H9 (cell line): ENCODE results near the gene ENOX2. TPM values are rescaled to one million over a fixed set of nuclear protein-coding genes. Genes with fewer than 3 reads are reported as not detected.

Experiments used
- DNase-seq: peaks from one replicate; pipeline ENCODE4 v3.0.0-alpha.2; 2017
- H2AFZ ChIP-seq: one replicate; pipeline ENCODE4 v1.6.1; 2013; ENCODE audit warnings: mild to moderate bottlenecking, low read length, control low read depth, moderate library complexity
- H2AK5ac ChIP-seq: 2 replicates; pipeline ENCODE4 v1.6.1; 2013; ENCODE audit warnings: low read length, control low read depth, mixed read lengths; ENCODE audit not compliant: insufficient read length
- H2BK120ac ChIP-seq: one replicate; pipeline ENCODE4 v1.6.1; 2013; ENCODE audit warnings: low read depth, mild to moderate bottlenecking, low read length, control low read depth, inconsistent platforms; ENCODE audit not compliant: poor library complexity, severe bottlenecking
- H2BK12ac ChIP-seq: 2 replicates; pipeline ENCODE4 v1.6.1; 2013; ENCODE audit warnings: low read length, control low read depth, mixed read lengths, low read depth; ENCODE audit not compliant: insufficient read length
- H2BK15ac ChIP-seq: 2 replicates; pipeline ENCODE4 v1.6.1; 2013; ENCODE audit warnings: low read depth, low read length, control low read depth
- H2BK20ac ChIP-seq: one replicate; pipeline ENCODE4 v1.6.1; 2013; ENCODE audit warnings: low read depth, mild to moderate bottlenecking, low read length, control low read depth, inconsistent platforms; ENCODE audit not compliant: poor library complexity, severe bottlenecking
- H2BK5ac ChIP-seq: 2 replicates; pipeline ENCODE4 v1.6.1; 2013; ENCODE audit warnings: low read length, control low read depth, mixed read lengths; ENCODE audit not compliant: insufficient read length
- H3K14ac ChIP-seq: 2 replicates; pipeline ENCODE4 v1.6.1; 2013; ENCODE audit warnings: low read length, control low read depth; ENCODE audit not compliant: insufficient read depth
- H3K18ac ChIP-seq: 2 replicates; pipeline ENCODE4 v1.6.1; 2013; ENCODE audit warnings: low read depth, mild to moderate bottlenecking, mixed read lengths, low read length, control low read depth; ENCODE audit not compliant: insufficient read length
- H3K23ac ChIP-seq: 2 replicates; pipeline ENCODE4 v1.6.1; 2013; ENCODE audit warnings: low read length, control low read depth, mixed read lengths, low read depth; ENCODE audit not compliant: insufficient read length
- H3K23me2 ChIP-seq: 2 replicates; pipeline ENCODE4 v1.6.1; 2013; ENCODE audit warnings: low read depth, mild to moderate bottlenecking, mixed read lengths, low read length, control low read depth; ENCODE audit not compliant: insufficient read length, poor library complexity, severe bottlenecking
- H3K27ac ChIP-seq: 2 replicates; pipeline ENCODE4 v1.5.1; 2013; ENCODE audit warnings: low read length, control low read depth, mixed read lengths, low read depth; ENCODE audit not compliant: insufficient read length
- H3K27me3 ChIP-seq: 2 replicates; pipeline ENCODE4 v1.6.1; 2013; ENCODE audit warnings: low read length, control low read depth, inconsistent platforms; ENCODE audit not compliant: insufficient read depth
- H3K4ac ChIP-seq: 2 replicates; pipeline ENCODE4 v1.6.1; 2013; ENCODE audit warnings: low read depth, mild to moderate bottlenecking, control low read depth, inconsistent platforms, low read length, moderate library complexity
- H3K4me1 ChIP-seq: 2 replicates; pipeline ENCODE4 v1.6.1; 2013; ENCODE audit warnings: low read length, control low read depth, inconsistent platforms; ENCODE audit not compliant: insufficient read depth
- H3K4me2 ChIP-seq: 2 replicates; pipeline ENCODE4 v1.6.1; 2013; ENCODE audit warnings: low read length, control low read depth, mixed read lengths; ENCODE audit not compliant: insufficient read length, insufficient read depth
- H3K56ac ChIP-seq: 2 replicates; pipeline ENCODE4 v1.6.1; 2013; ENCODE audit warnings: low read depth, mild to moderate bottlenecking, mixed read lengths, low read length, control low read depth; ENCODE audit not compliant: insufficient read length
- H3K79me1 ChIP-seq: 2 replicates; pipeline ENCODE4 v1.6.1; 2013; ENCODE audit warnings: low read depth, mild to moderate bottlenecking, moderate library complexity, low read length, control low read depth, inconsistent platforms; ENCODE audit not compliant: insufficient read depth, poor library complexity, severe bottlenecking
- H3K79me2 ChIP-seq: 2 replicates; pipeline ENCODE4 v1.6.1; 2013; ENCODE audit warnings: low read length, control low read depth, inconsistent platforms; ENCODE audit not compliant: insufficient read depth
- H3K9ac ChIP-seq: 2 replicates; pipeline ENCODE4 v1.6.1; 2013; ENCODE audit warnings: low read length, control low read depth, mixed read lengths; ENCODE audit not compliant: insufficient read length; ENCODE audit errors: extremely low read depth
- H3K9me3 ChIP-seq: one replicate; pipeline ENCODE4 v1.6.1; 2013; ENCODE audit warnings: low read depth, low read length, inconsistent platforms; ENCODE audit not compliant: control insufficient read depth
- H3T11ph ChIP-seq: one replicate; pipeline ENCODE4 v1.6.1; 2013; ENCODE audit warnings: mild to moderate bottlenecking, low read length, control low read depth, inconsistent platforms
- H4K20me1 ChIP-seq: one replicate; pipeline ENCODE4 v1.6.1; 2013; ENCODE audit not compliant: control insufficient read depth, insufficient read length, insufficient read depth
- H4K5ac ChIP-seq: 2 replicates; pipeline ENCODE4 v1.6.1; 2013; ENCODE audit warnings: low read depth, mild to moderate bottlenecking, mixed read lengths, low read length, control low read depth; ENCODE audit not compliant: insufficient read length
- H4K8ac ChIP-seq: replicated peaks from 2 replicates; pipeline ENCODE4 v1.6.1; 2013; ENCODE audit warnings: low read length, control low read depth, mixed read lengths, low read depth; ENCODE audit not compliant: insufficient read length
- H4K91ac ChIP-seq: 2 replicates; pipeline ENCODE4 v1.6.1; 2013; ENCODE audit warnings: low read depth, mild to moderate bottlenecking, moderate library complexity, mixed read lengths, low read length, control low read depth; ENCODE audit not compliant: insufficient read length
- H3K27ac Mint-ChIP-seq, 3 experiments: 2 replicates in 2 of 3; 3 replicates in 1 of 3; pipeline ENCODE4 v1.8.0; 2020 to 2021; ENCODE audit warnings: mixed read lengths in 3 of 3, mild to moderate bottlenecking in 1 of 3, moderate library complexity in 1 of 3
- H3K27me3 Mint-ChIP-seq: 2 replicates; pipeline ENCODE4 v1.8.0; 2021; ENCODE audit warnings: low read depth, mild to moderate bottlenecking, moderate library complexity, mixed read lengths
- H3K36me3 Mint-ChIP-seq, 3 experiments: 2 replicates in 2 of 3; 3 replicates in 1 of 3; pipeline ENCODE4 v1.8.0; 2020 to 2021; ENCODE audit warnings: low read depth in 3 of 3, mixed read lengths in 3 of 3; ENCODE audit not compliant: insufficient read depth in 1 of 3
- H3K4me1 Mint-ChIP-seq, 2 experiments: 2 replicates each; pipeline ENCODE4 v1.8.0; 2020; ENCODE audit warnings: mixed read lengths in 2 of 2
- H3K4me3 Mint-ChIP-seq, 2 experiments: 2 replicates in 1 of 2; 3 replicates in 1 of 2; pipeline ENCODE4 v1.8.0; 2020 to 2021; ENCODE audit warnings: mild to moderate bottlenecking in 2 of 2, mixed read lengths in 2 of 2, moderate library complexity in 1 of 2
- H3K9me3 Mint-ChIP-seq, 2 experiments: 2 replicates in 1 of 2; 3 replicates in 1 of 2; pipeline ENCODE4 v1.8.0; 2020; ENCODE audit warnings: mild to moderate bottlenecking in 2 of 2, mixed read lengths in 2 of 2, moderate library complexity in 1 of 2
- WGBS: extraction: QIAGEN DNeasy Blood & Tissue Kit; methylation state at CpG from one replicate; pipeline ENCODE4 v1.1.7; 2013; ENCODE audit warnings: missing lambda C conversion rate, low lambda C conversion rate, mixed read lengths; ENCODE audit not compliant: insufficient read length; ENCODE audit errors: extremely low coverage; 5-methylcytosine and 5-hydroxymethylcytosine counted together
- total RNA-seq: library from RNA; stranded (reverse); gene quantifications from 2 replicates; pipeline ENCODE4 v1.2.1, GENCODE V29; 2021
- TF ChIP-seq, protein P1 (sequence below): fragments of 200-600 bp; sonication (generic); conservative IDR thresholded peaks from 3 replicates; pipeline ENCODE4 v1.8.0; 2021; ENCODE audit warnings: antibody characterized with exemption, mild to moderate bottlenecking

ENOX2 gene
- total RNA-seq, 1 experiment from 2014 or later = 17.7 TPM

DNA sequence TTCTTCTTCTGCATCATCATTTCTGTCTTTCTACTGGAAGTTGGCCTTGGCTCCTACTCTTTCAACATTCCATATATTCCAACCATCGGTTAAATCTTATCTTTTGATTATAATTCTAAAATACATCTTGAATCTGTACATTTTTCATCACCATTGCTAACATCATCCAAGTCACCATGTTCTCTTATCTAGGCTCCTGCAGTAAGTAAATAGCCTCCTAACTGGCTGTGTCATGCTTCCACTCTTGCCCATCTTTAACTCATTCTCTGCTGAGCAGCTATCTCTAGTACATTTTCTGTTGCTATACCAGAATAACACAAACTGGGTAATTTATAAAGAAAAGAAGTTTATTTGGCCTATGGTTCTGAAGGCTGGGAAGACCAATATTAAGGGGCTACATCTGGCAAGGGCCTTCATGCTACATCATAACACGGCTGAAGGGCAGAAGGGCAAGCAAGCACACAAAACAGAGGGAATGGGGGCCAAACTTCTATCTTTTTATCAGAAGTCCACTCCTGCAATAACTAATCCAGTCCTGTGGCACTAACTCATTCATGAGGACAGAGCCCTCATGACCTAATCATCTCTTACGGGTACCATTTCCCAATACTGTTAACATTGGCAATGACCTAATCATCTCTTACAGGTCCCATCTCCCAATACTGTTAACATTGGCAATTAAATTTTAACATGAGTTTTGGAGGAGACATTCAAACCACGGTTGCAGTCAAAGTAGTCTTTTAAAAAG, 72.2 kb downstream of the ENOX2 start:
- TF ChIP-seq, protein P1, sequence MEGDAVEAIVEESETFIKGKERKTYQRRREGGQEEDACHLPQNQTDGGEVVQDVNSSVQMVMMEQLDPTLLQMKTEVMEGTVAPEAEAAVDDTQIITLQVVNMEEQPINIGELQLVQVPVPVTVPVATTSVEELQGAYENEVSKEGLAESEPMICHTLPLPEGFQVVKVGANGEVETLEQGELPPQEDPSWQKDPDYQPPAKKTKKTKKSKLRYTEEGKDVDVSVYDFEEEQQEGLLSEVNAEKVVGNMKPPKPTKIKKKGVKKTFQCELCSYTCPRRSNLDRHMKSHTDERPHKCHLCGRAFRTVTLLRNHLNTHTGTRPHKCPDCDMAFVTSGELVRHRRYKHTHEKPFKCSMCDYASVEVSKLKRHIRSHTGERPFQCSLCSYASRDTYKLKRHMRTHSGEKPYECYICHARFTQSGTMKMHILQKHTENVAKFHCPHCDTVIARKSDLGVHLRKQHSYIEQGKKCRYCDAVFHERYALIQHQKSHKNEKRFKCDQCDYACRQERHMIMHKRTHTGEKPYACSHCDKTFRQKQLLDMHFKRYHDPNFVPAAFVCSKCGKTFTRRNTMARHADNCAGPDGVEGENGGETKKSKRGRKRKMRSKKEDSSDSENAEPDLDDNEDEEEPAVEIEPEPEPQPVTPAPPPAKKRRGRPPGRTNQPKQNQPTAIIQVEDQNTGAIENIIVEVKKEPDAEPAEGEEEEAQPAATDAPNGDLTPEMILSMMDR = no peak
- Mint-ChIP-seq H3K27ac (no peak overlapping the region), H3K36me3 (no peaks in the 10 kb centered on the region; a peak in 1 of 7 replicates), H3K4me3 (no peak overlapping the region), H3K9me3 (no peaks in the 10 kb centered on the region), H3K27me3 (no peaks in the 10 kb centered on the region), H3K4me1 (peaks cover 20 to 22% of the 10 kb centered on the region in 2 experiments)
- no peak overlapping the region for H2BK20ac ChIP-seq
- DNase-seq = no peak
- no peak overlapping the region for H3K23ac ChIP-seq
- H3K4me2 ChIP-seq = no peak overlapping the region
- H3K14ac ChIP-seq = no peak overlapping the region
- H3K4me1 ChIP-seq = no peaks in the 10 kb centered on the region; the same call in 1 of the 2 replicates
- H3K79me2 ChIP-seq = no peaks in the 10 kb centered on the region
- H2BK120ac ChIP-seq = no peak overlapping the region
- H3K79me1 ChIP-seq = no peaks in the 10 kb centered on the region
- no peaks in the 10 kb centered on the region for H4K20me1 ChIP-seq
- no peak overlapping the region for H4K91ac ChIP-seq
- no peak overlapping the region for H2BK15ac ChIP-seq
- no peak overlapping the region for H3K4ac ChIP-seq
- no peak overlapping the region for H2BK12ac ChIP-seq
- no peak overlapping the region for H3T11ph ChIP-seq
- H4K8ac ChIP-seq = no peak overlapping the region
- H3K27ac ChIP-seq = no peak overlapping the region
- no peak overlapping the region for H3K9ac ChIP-seq
- H4K5ac ChIP-seq = no peak overlapping the region
- H2AFZ ChIP-seq = no peak overlapping the region
- no peaks in the 10 kb centered on the region for H3K9me3 ChIP-seq
- WGBS = 100% methylated on average over 1 of the region's 4 CpGs
- H2BK5ac ChIP-seq = no peak overlapping the region
- no peak overlapping the region for H2AK5ac ChIP-seq
- no peaks in the 10 kb centered on the region for H3K27me3 ChIP-seq
- no peaks in the 10 kb centered on the region for H3K23me2 ChIP-seq
- H3K56ac ChIP-seq = no peak overlapping the region
- H3K18ac ChIP-seq = no peak overlapping the region
